Upper lobe of right lung (tissue), 1 donor: ENCODE results near the gene BHLHE41. TPM values are rescaled to one million over a fixed set of nuclear protein-coding genes. Genes with fewer than 3 reads are reported as not detected.

Experiments
- ATAC-seq: fragments of 200-7000 bp; cut with Tn5 transposase; one replicate; pipeline ENCODE4 v1.9.1; 2020; ENCODE audit warnings: mild to moderate bottlenecking, moderate library complexity
- DNase-seq: peaks from one replicate; pipeline ENCODE4 v3.0.0-alpha.2; 2020
- H3K27ac ChIP-seq: fragments of 200-600 bp; one replicate; pipeline ENCODE4 v1.8.0; 2022
- H3K27me3 ChIP-seq: fragments of 200-600 bp; one replicate; pipeline ENCODE4 v1.8.0; 2022; ENCODE audit warnings: mild to moderate bottlenecking
- H3K36me3 ChIP-seq: fragments of 200-600 bp; one replicate; pipeline ENCODE4 v1.8.0; 2022
- H3K4me1 ChIP-seq: fragments of 200-600 bp; one replicate; pipeline ENCODE4 v1.8.0; 2022
- H3K4me3 ChIP-seq: fragments of 200-600 bp; one replicate; pipeline ENCODE4 v1.8.0; 2022; ENCODE audit warnings: mild to moderate bottlenecking
- H3K9me3 ChIP-seq: fragments of 200-600 bp; one replicate; pipeline ENCODE4 v1.8.0; 2022
- CTCF ChIP-seq: fragments of 200-600 bp; IDR thresholded peaks from one replicate; pipeline ENCODE4 v1.8.0; 2022; ENCODE audit warnings: antibody characterized with exemption
- intact Hi-C: fragments of 100-400 bp; cut with DNase I; formaldehyde crosslinking; loops from one replicate; pipeline ENCODE4 v1.11.0; 2022
- total RNA-seq: library from RNA; stranded (reverse); fragmentation: NEBNext Ultra II Directional; extraction: Animal tissue kit (Norgen Biotek cat#: 25700); gene quantifications from one replicate; pipeline ENCODE4 v1.2.1, GENCODE V29; 2021
- donor health status: DM: no; HTN: yes; CAD: no; lungs with severe emphysema.

The BHLHE41 gene
- total RNA-seq, 1 donor from 2014 or later = 104 TPM

- Histone ChIP-seq H3K4me1 (no peaks in the 10 kb centered on the region), H3K4me3 (no peak overlapping the region), H3K27me3 (no peaks in the 10 kb centered on the region), H3K36me3 (no peaks in the 10 kb centered on the region), H3K9me3 (no peaks in the 10 kb centered on the region), H3K27ac (no peak overlapping the region)
- intact Hi-C loops = no loop called here
- DNase-seq (no peak), ATAC-seq (peak; percentile 51)
- no peak for TF ChIP-seq CTCF
These were observed 18.5 kb upstream of the BHLHE41 start for GRCh38 chr12:26143291-26143690.

- H3K36me3 ChIP-seq = no peaks in the 10 kb centered on the region
- no peak for TF ChIP-seq CTCF
- no peaks in the 10 kb centered on the region for H3K27me3 ChIP-seq
- no peak overlapping the region for H3K27ac ChIP-seq
- H3K4me3 ChIP-seq = no peak overlapping the region
- DNase-seq = no peak
- no peak for ATAC-seq
- intact Hi-C loops = no loop called here
- H3K9me3 ChIP-seq = no peaks in the 10 kb centered on the region
- no peaks in the 10 kb centered on the region for H3K4me1 ChIP-seq
These were observed 14.0 kb upstream of the BHLHE41 start for GRCh38 chr12:26138860-26139259.

- DNase-seq (no peak), ATAC-seq (no peak)
- intact Hi-C loops = no loop called here
- TF ChIP-seq CTCF = no peak
- Histone ChIP-seq H3K9me3 (no peaks in the 10 kb centered on the region), H3K4me1 (no peaks in the 10 kb centered on the region), H3K4me3 (no peak overlapping the region), H3K36me3 (no peaks in the 10 kb centered on the region), H3K27ac (no peak overlapping the region), H3K27me3 (no peaks in the 10 kb centered on the region)
These were observed 11.9 kb upstream of the BHLHE41 start for GRCh38 chr12:26136688-26137087.

GRCh38 chr12:26135571-26135970 is 10.7 kb upstream of the BHLHE41 start:
- Histone ChIP-seq H3K27ac (no peak overlapping the region), H3K9me3 (no peaks in the 10 kb centered on the region), H3K36me3 (no peaks in the 10 kb centered on the region), H3K27me3 (no peaks in the 10 kb centered on the region), H3K4me3 (no peak overlapping the region), H3K4me1 (no peaks in the 10 kb centered on the region)
- ATAC-seq = no peak
- intact Hi-C loops = no loop called here
- TF ChIP-seq CTCF = no peak
- DNase-seq = no peak

- H3K36me3 ChIP-seq = no peaks in the 10 kb centered on the region
- no peak overlapping the region for H3K4me3 ChIP-seq
- no peaks in the 10 kb centered on the region for H3K9me3 ChIP-seq
- H3K27me3 ChIP-seq = peaks cover under 1% of the 10 kb centered on the region
- DNase-seq = peak; percentile 93
- intact Hi-C loops = no loop called here
- no peaks in the 10 kb centered on the region for H3K4me1 ChIP-seq
- TF ChIP-seq CTCF = no peak
- ATAC-seq = peak; percentile 98
- no peak overlapping the region for H3K27ac ChIP-seq
These were observed 10.2 kb upstream of the BHLHE41 start for GRCh38 chr12:26135010-26135420.

GRCh38 chr12:26134540-26134939 is 9.7 kb upstream of the BHLHE41 start:
- no peaks in the 10 kb centered on the region for H3K9me3 ChIP-seq
- DNase-seq (no peak), ATAC-seq (no peak)
- H3K27ac ChIP-seq = no peak overlapping the region
- no peak for TF ChIP-seq CTCF
- no peak overlapping the region for H3K4me3 ChIP-seq
- H3K27me3 ChIP-seq = peaks cover 5% of the 10 kb centered on the region
- H3K36me3 ChIP-seq = no peaks in the 10 kb centered on the region
- H3K4me1 ChIP-seq = no peaks in the 10 kb centered on the region
- intact Hi-C loops = no loop called here
